ENCODE measurements around the gene SPRN.
"Not testable (repeated sequence)": the region's sequence is repeated elsewhere in the genome, so short reads cannot be mapped to it uniquely, and the experiment has no call there.

The SPRN gene

DNA sequence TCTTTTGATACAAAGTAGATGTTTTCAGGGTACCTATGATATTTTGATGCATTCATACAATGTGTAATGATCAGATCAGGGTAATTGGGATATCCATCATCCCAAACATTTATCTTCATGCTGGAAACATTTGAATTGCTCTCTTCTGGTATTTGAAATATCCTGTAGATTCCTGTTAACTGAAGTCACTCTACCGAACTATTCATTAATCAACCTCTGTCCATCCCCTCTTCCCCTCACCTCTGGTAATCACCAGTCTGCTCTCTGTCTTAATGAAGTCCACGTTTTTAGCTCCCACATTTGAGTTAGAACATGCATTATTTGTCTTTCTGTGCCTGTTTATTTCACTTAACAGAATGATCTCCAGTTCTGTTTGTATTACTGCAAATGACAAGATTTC is 19.2 kb downstream of the SPRN start:
- DNase-seq: no peak

DNA sequence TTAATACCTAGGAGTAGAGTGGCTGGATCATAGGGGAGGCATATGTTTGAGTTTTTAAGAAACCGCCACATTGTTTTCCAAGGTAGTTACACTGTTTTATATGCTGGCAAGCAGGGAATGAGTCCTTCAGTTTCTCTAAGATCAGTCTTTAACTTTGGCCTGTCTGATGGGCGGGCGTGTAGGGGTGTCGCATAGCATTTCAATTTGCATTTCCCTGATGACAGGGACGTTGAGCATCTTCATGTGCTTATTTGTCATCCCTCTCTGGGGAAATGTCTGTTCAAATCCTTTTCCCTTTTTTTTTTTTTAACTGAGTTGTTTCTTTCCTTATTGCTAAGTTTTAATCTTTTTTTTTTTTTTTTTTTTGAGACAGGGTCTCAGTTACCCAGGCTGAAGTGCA is 20.6 kb downstream of the SPRN start:
- DNase-seq: no peak

DNA sequence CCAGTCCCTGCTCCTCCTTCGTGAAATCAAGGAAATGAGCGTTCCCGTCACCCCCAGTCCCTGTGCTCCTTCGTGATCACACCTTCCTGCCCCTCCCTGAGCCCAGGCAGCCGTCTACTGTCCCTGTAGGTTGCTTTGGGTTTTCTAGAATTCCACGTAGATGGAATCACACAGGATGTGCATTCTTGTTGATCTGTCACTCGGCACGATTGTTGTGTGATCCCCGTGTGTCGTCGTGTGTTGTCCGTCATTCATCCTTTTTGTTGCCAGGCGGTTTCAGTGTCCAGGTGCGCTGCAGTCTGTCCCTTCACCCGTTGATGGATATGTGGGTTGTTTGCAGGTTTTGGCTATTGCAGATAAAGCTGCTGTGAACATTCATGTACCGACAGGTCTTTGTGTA is 21.1 kb downstream of the SPRN start:
- no peak for DNase-seq

DNA sequence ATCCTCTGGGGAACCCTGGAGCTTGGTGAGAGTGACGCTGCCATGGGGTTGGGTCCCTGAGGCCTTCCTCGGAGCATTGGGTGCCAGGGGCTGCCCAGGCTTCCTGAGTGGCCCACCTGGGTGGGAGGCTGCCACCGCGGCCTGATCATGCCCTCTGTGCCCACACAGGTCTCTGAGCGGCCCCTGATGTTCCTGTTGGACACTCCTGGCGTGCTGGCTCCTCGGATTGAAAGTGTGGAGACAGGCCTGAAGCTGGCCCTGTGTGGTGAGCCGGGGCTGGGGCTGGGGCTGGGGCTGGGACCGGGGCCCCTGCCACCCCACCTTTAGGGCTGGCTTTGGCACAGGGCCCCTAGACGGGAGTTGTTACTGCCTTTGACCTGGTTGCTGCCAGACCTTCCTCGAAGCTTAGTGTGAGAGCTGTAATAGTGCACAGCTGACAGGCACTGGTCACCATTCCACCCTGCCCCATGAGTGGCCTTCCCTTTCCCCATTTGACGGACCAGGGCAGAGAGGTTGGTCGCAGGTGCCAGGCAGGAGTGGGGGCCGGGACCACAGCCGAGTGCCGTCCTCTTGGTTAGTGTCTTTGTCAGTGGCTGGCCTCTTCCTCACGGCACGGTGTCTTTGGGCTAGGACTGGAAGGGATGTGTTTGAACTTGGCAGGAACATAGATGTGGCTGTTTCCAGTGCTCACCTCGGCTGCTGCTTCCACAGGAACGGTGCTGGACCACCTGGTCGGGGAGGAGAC is 22.3 kb downstream of the SPRN start:
- no peak for DNase-seq

DNA sequence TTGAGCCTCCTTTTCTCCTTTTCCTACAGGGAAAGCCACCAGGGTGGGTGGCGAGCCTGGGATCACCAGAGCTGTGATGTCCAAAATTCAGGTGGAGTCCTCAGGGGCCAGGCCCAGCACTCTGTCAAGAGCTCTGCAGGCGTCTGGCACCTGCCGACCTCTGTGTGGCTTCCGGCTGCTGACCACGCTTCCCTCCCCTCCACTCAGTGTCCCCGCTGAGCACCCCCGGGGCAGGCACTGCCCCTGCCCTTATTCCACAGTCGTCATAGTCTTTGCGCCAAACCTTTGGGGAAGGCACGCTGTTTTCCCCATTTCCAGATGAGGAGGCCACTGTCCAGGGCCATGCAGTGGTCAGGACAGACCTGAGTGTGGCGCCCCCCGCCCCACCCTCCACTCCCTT is 22.9 kb downstream of the SPRN start:
- no peak for DNase-seq

DNA sequence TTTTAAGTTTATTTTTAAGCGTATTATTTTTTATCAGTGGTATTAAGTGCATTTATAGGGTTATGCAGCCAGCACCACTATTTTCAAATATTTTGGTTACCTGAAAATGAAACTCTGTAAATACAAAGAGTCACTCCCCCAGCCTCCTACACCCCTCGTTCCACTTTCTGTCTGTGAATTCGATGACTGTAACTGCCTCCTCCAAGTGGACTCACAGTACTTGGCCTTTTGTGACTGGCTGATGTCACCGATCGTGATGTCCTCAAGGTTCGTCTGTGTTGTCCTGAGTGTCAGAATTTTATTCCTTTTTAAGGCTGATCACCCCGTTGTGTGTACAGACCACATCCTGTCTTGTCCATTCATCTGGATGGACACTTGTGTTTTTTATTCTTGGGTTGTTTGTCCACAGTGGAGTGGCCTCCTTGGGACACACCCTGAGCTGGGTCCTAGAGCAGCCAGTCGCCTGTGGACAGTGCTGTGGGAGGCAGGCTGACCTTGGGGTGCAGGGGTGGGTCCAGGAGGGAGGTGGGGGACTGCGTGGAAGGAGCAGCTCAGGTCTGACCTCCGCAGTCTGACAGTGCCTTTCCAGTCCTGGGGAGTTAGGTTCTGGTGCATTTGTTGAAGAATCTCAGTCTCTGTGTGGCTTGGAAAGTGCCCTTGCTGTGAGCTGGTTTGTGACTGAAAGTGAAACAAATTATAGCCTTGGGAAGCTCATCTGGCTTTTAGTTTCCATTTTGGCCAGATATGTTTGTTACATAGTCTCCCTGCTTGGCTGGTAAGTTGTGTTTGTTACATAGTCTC is 23.6 kb downstream of the SPRN start:
- DNase-seq: no peak

DNA sequence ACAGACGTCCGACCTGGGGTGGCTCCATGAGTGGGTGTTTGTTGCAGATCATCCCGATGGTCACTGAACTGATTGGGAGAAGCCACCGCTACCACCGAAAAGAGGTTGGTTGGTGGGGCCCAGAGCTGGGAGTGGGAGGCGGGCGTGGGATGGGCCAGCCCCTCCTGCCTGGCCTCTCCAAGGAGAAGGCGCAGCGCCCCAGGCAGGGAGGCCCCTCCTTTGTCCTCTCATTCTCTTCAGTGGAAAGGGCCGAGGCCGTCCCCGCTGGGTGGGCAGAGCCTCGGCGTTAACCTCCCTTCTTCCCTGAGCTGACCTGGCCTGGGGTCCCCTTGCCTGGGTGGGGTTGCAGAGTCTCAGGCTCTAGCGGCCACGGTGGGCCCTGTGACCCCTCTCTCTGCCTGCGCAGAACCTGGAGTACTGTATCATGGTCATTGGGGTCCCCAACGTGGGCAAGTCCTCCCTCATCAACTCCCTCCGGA is 25.3 kb downstream of the SPRN start:
- DNase-seq: no peak

DNA sequence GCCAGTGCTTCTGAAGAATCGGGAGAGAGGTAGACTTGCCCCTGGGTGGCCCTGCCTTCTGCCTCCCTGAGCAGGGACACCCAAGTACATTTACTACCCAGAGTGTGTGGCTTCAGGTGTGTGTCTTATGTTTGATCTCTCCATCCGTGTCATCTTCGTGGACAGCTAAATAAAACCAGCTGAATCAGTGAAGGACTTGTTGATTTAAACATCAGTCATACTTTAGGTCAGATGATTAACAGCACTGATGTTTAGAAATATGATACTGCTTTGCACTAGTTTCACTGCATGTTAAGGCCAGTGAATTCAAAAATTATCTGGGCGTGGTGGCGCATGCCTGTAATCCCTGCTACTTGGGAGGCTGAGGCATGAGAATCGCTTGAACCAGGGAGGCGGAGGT is 26.5 kb downstream of the SPRN start:
- no peak for DNase-seq

DNA sequence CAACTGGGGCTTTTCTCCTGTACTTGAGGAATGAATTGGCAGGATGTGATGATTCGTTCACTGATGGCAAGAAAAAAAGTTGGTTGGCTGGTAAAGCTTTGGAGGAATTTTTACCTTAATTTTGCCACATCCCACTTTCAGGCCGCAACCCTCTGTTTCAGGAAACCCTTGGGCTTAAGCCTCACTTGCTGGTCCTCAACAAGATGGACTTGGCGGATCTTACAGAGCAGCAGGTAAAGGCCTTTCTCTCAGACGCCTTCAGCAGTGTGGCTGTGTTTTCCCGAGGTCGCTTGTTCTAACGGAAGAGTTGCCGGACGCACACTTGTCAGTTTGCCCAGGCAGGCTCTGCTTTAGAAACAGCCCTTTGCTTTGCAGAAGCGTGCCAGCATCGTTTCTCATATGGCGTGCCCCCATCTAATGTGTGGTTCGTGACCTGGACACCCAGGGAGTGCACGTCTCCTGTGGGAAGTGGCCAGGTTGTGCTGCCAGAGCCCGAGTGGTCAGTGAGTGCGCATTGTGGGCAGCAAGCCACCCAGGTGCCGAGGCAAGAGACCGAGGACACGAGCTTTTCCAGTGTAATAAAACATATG is 28.3 kb downstream of the SPRN start:
- DNase-seq: no peak

DNA sequence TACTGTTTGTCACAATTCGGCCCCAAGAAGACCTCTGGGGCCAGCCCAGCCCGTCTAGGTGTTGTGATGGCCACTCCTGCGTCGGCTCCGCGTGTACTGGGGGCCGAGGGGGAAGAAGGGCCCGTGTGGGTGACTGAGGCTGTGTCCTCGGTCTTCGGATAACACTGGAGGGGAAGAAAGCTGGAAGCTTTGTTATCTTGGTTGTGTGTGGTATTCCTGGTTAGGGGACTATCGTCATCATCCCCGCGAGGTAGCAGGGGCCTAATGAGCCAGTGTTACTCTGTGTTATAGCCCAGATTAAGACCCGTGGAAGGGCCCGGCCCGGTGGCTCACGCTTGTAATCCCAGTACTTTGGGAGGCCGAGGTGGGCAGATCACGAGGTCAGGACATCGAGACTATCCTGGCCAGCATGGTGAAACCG is 29.6 kb downstream of the SPRN start:
- DNase-seq: no peak

DNA sequence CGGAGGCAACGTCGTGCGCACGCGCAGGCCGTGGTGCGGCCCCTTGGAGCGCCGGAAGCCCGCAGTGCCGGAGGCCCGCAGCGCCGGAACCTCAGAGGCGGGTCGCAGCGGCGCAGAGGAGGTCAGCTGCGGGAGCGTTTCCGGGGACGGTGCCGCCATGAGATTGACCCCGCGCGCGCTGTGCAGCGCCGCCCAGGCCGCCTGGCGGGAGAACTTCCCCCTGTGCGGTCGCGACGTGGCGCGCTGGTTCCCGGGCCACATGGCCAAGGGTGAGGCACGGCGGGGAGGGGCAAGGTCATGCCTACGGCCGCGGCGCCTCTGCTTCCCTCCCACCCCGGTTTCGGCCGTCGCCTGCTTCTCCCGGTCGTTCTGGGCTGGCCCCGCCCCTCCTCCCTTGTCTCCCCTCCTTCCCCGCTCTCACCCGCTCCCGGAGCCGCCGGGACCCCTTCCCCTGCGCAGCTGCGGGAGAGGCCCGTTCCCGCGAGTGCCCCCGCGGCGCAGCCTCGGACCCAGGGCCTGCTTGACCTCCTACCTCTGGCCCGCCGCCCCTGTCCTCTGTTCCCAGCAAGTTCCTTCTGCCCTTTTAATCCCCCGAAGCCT is 30.3 kb downstream of the SPRN start, which contains the start of gene MTG1:
Gene MTG1 (plus strand): TSS at position 94 of the 600 bp plus-strand sequence. CDS start 64 bp downstream, at position 158.
- no peak for DNase-seq

DNA sequence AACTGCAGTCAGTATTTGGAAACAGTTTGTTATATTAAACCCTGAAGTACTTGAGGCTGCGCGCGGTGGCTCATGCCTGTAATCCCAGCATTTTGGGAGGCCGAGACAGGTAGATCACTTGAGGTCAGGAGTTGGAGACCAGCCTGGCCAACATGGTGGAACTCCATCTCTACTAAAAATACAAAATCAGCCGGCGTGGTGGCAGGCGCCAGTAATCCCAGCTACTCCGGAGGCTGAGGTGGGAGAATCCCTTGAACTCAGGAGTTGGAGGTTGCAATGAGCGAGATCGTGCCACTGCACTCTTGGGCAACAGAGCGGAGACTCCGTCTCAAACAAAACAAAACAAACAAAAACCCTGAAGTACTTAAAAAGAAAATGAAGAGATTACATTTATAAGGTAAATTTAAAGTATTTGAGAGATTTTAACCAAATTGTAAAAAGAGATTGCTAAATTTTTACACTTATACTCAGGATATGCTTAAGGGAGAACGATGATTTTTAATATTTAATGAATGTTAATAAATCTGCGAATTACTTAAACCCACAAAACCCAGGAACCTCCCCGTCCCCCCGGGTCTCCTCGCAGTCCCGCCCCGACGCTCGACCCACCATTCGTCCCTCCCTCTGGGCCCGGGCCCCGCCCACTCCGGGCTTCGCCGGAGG is 30.9 kb downstream of the SPRN start:
- no peak for DNase-seq

DNA sequence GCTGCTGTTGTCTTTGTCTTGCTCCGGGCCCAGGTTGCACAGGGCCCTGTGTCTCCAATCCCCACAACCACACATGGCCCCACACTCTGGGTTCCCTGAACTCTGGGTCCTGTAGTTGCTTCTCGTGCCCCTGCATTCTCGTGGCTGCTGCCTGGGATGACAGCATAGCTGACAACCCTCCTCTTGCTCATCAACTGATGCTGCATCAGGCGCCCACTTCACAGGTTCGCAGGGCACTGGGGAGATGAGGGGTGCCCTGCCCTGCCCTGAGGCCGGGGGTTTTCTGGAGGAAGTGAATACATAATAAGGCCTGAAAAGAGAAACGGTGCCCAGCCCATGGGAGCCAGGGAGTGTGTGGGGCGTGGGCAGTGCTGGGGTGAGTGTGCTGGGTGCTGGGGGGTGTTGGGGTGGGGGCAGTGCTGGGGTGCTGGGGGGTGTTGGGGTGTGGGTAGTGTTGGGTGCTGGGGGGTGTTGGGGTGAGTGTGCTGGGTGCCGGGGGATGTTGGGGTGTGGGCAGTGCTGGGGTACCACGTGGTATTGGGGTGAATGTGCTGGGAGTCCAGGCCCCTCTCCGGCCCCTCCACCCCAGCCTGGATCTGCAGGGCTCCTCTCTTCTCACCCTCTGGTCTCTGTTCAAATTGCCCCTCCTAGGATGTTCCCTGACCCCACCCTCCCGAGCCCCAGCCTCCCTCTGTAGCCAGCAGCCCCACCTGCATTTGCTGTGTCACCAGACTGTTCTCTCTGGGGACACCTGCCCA is 32.5 kb downstream of the SPRN start:
- DNase-seq: no peak

DNA sequence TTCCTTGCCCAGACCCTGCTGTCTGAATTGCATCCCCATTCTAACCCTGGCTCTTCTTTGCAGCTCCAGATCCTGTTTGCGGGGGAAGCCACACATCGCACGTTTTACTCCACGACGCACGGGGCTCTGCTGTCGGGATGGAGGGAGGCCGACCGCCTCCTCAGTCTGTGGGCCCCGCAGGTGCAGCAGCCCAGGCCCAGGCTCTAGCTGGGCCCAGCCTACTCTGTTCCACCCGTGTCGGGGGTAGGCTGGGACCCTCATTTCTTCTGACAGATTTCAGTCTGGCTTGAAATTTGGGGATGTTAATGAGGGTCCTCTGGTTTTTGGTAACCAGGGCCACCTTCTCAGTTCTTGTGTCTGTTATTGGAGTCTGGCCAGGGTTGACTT is 33.2 kb downstream of the SPRN start:
- DNase-seq: no peak

DNA sequence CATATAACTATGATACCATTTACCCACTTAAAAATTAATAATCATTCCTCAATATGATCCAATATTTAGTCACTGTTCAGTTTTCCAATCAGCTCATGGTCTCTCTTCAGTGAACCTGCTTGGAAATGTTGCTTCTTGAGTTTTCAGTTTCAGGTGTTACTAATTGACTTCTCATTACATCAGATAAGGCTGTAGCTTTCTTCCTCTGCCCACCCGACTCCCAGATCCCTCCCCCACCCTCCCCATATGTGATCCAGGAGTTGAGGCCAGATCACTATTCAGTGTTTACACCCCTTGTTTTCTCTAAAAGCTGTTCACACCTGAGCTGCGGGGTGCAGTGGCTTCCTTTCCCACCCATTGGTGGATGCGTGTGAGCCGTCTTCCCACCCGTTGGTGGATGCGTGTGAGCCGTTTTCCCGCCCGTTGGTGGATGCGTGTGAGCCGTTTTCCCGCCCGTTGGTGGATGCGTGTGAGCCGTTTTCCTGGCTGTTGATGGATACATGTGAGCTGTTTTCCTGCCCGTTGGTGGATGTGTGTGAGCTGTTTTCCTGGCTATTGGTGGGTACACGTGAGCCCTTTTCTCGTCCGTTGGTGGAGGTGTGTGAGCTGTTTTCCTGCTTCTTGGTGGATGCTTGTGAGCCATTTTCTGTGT is 33.7 kb downstream of the SPRN start:
- no peak for DNase-seq

DNA sequence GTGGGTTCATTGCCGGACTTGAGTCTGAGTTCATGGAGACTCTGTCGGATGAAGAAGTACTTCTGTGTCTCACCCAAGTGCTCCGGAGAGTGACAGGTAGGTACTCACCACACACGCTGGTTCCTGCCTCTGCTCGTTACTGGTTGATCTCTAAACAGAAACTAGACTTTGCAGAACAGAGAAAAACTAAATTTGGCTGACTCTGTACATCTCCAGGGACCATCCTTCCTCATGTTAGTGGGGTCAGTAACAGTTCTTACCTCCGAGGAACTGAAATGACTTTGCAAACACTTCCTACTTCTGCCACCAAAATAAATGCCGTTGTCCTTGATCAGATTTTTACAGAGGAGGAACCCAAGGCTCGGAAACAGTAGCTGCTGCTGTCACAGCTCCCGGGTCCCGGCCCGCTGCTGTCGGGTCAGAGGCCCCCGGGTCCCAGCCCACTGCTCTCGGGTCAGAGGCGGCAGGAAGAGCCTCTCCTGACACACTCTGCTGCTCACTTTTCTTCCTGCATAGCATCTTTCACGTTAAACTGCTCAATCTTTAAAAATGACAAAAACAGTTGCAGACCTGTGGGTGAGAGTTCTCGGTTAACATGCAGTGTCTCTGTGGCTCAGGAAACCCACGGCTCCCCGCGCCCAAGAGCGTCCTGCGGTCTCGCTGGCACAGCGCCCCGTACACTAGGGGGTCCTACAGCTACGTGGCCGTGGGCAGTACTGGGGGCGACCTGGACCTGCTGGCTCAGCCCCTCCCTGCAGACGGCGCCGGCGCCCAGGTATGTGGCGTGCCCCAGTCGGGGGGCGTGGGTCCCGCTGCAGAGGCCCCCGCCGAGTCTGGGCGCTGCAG is 35.2 kb downstream of the SPRN start:
- no peak for DNase-seq

DNA sequence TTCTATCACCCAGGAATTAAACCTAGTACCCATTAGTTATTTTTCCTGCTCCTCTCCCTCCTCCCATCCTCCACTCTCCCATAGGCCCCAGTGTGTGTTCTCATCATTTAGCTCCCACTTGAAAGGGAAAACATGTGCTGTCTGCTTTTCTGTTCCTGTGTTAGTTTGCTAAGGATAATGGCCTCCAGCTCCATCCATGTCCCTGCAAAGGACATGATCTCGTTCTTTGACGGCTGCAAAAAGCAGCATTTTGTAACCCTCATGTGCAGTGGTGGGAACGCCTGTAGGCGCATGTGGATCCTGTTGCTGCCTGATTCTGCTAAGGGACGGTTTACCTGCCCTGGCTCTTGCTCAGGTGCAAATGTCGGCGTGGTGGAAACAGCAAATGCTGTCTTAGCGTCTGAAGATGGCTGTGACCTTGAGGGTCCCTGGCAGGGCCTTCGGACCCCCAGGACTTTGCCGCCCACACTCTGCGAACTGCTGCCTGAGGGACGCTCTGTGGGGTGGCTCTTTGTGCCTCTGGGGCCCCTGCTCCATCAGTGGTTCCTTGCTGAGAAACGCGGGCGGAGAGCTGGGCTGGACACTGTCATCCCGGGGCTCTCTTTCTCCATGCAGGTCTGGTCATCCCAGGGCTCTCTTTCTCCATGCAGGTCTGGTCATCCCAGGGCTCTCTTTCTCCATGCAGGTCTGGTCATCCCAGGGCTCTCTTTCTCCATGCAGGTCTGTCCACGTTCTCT is 36.0 kb downstream of the SPRN start:
- no peak for DNase-seq

DNA sequence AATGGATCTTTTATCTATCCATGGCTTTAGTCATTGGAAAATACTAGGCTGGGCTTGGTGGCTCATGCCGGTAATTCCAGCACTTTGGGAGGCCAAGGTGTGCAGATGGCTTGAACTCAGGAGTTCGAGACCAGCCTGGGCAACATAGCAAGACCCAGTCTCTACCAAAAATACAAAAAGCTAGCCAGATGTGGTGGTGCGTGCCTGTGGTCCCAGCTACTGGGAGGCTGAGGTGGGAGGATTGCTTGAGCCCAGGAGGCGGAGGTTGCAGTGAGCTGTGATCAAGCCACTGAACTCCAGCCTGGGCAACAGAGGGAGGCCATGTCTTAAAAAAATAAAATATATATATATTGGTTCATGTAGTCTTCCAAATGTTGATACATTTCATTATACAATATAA is 37.5 kb downstream of the SPRN start:
- DNase-seq: not testable (repeated sequence)

DNA sequence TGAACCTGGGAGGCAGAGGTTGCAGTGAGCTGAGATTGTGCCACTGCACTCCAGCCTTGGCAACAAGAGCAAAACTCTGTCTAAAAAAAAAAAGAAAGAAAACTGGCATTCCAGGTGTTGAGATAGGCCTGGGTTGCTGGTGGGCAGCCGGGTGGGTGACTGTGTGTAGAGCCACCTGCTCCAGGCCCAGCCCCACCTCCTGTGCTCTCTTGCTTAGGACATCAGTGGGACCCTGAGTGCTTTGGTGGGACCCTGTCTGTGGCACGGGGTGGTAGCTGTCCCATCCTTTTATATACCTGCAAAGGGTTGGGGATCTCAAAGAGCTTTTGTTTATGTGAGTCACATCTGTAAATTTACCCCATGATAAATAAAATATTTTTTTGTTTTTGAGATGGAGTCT is 39.2 kb downstream of the SPRN start:
- DNase-seq: no peak

DNA sequence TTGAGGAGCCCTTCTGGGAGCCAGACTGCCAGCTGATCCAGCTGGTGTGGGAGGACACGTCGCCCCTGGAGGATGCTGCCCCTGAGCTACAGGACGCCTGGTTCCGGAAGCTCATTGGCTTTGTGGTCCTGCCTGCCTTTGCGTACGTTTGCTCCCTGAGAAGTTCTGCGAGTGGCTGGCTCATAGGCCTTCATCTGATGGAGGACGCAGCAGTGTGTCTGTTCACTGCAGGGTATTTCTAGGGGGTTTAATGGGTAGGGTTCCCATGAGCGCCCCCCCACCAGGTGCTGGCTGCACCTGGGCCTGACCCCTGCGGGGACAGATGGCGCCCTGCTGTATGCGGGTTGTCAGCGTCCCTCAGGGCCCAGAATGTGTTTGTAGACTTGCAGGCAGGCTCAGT is 40.4 kb downstream of the SPRN start:
- no peak for DNase-seq
